Uterus (tissue), 4 donors: Measurements from ENCODE around the gene DNAL1. TPM values are rescaled to one million over a fixed set of nuclear protein-coding genes. Genes with fewer than 3 reads are reported as not detected.

Experiments
- DNase-seq, 2 donors: peaks; one replicate each; pipeline ENCODE4 v3.0.0-alpha.2; 2019 to 2020
- H3K27ac ChIP-seq, 2 donors: fragments of 200-600 bp; sonication (generic); 1 replicate in 1 of 2; 2 replicates in 1 of 2; pipeline ENCODE4 v1.5.1; 2016 to 2018
- H3K27me3 ChIP-seq, 2 donors: fragments of 200-600 bp; sonication (generic); one replicate each; pipeline ENCODE4 v1.5.1; 2018 to 2019; ENCODE audit warnings: control low read depth in 1 of 2
- H3K36me3 ChIP-seq, 2 donors: fragments of 200-600 bp; sonication (generic); one replicate each; pipeline ENCODE4 v1.5.1; 2019; ENCODE audit warnings: control low read depth in 1 of 2
- H3K4me1 ChIP-seq, 2 donors: fragments of 200-600 bp; sonication (generic); one replicate each; pipeline ENCODE4 v1.5.1; 2018 to 2019; ENCODE audit warnings: control low read depth in 1 of 2
- H3K4me3 ChIP-seq, 2 donors: fragments of 200-600 bp; sonication (generic); 1 replicate in 1 of 2; 2 replicates in 1 of 2; pipeline ENCODE4 v1.5.1; 2018 to 2019; ENCODE audit warnings: mild to moderate bottlenecking in 1 of 2
- H3K9me3 ChIP-seq, 2 donors: fragments of 200-600 bp; sonication (generic); one replicate each; pipeline ENCODE4 v1.5.1; 2019; ENCODE audit warnings: control low read depth in 1 of 2
- CTCF ChIP-seq, 4 experiments: fragments of 200-600 bp in 2 of 4; fragments of 450-650 bp in 2 of 4; sonication (generic) in 2 of 4; IDR thresholded peaks; one replicate each; pipeline ENCODE4 v1.5.1; 2016 to 2019; ENCODE audit warnings: antibody characterized with exemption in 4 of 4, mild to moderate bottlenecking in 2 of 4, moderate library complexity in 1 of 4
- POLR2A ChIP-seq, 2 donors: fragments of 450-650 bp; IDR thresholded peaks; one replicate each; pipeline ENCODE4 v1.6.1; 2016; ENCODE audit warnings: antibody characterized with exemption in 2 of 2, mild to moderate bottlenecking in 1 of 2, moderate library complexity in 1 of 2
- intact Hi-C: fragments of 100-400 bp; cut with DNase I; formaldehyde crosslinking; loops from one replicate; pipeline ENCODE4 v1.15.1; 2023; ENCODE audit warnings: low total_unique reads
- total RNA-seq, 4 donors: library from RNA; depleted of rRNA in 3 of 4; stranded (reverse); fragments of >200 nt in 3 of 4; gene quantifications; one replicate each; pipeline versions ENCODE4 v1.1.0 to v1.2.4, GENCODE V29; 2014 to 2023
- donor health status: DM: yes; HTN: yes; CAD: no.

DNAL1 gene
- 10 to 100 TPM in 3 of 4 donors, 1 to 10 TPM in 1; 2.0 to 29.7 (median 23.3) TPM for total RNA-seq

- H3K27ac ChIP-seq: peak within 1 kb of the TSS; percentile 85 to 90
- peak within 1 kb of the TSS; percentile 76 to 82 for H3K4me3 ChIP-seq
- H3K27me3 ChIP-seq: no peaks in the 10 kb centered on the region
- intact Hi-C loops: loop anchor here (10.0 kb wide), 1 partner anchor 80 kb away; no protein-coding TSS in a partner anchor
- peak in 1 of 4 experiments; percentile 25 for TF ChIP-seq CTCF (IDR thresholded peaks at IDR 0.05)
- peak; percentile 33 to 60 for TF ChIP-seq POLR2A (IDR thresholded peaks at IDR 0.05)
- H3K36me3 ChIP-seq: no peaks in the 10 kb centered on the region
- no peaks in the 10 kb centered on the region for H3K9me3 ChIP-seq
- H3K4me1 ChIP-seq: peaks cover 0 to 3% of the 10 kb centered on the region in 2 donors
- DNase-seq: peak; percentile 90 to 94
Measured at GRCh38 chr14:73644531-73645247, at the start of gene DNAL1. DNAL1 (plus strand) TSS chr14:73644986; CDS start chr14:73645040, 54 bp downstream.

GRCh38 chr14:73599499-73599898, 45.3 kb upstream of the DNAL1 start:
- H3K4me1 ChIP-seq: no peaks in the 10 kb centered on the region
- TF ChIP-seq POLR2A (IDR thresholded peaks at IDR 0.05): no peak
- no peak for TF ChIP-seq CTCF (IDR thresholded peaks at IDR 0.05)
- no peak overlapping the region for H3K27ac ChIP-seq
- H3K36me3 ChIP-seq: no peaks in the 10 kb centered on the region
- H3K9me3 ChIP-seq: no peaks in the 10 kb centered on the region
- DNase-seq: no peak
- H3K27me3 ChIP-seq: no peaks in the 10 kb centered on the region
- intact Hi-C loops: no loop called here
- H3K4me3 ChIP-seq: no peak overlapping the region

- Histone ChIP-seq H3K4me3 (no peak overlapping the region), H3K36me3 (no peaks in the 10 kb centered on the region), H3K4me1 (no peaks in the 10 kb centered on the region), H3K9me3 (no peaks in the 10 kb centered on the region), H3K27ac (no peak overlapping the region), H3K27me3 (no peaks in the 10 kb centered on the region)
- no peak for DNase-seq
- no peak for TF ChIP-seq POLR2A (IDR thresholded peaks at IDR 0.05)
- intact Hi-C loops: no loop called here
Measured at GRCh38 chr14:73602994-73603393, 41.8 kb upstream of the DNAL1 start.

- intact Hi-C loops: no loop called here
- Histone ChIP-seq H3K4me3 (no peak overlapping the region), H3K9me3 (no peaks in the 10 kb centered on the region), H3K4me1 (no peaks in the 10 kb centered on the region), H3K27ac (no peak overlapping the region), H3K27me3 (no peaks in the 10 kb centered on the region), H3K36me3 (no peaks in the 10 kb centered on the region)
- TF ChIP-seq CTCF (IDR thresholded peaks at IDR 0.05) (no peak), POLR2A (IDR thresholded peaks at IDR 0.05) (no peak)
- no peak for DNase-seq
Measured at GRCh38 chr14:73606271-73606670, 38.5 kb upstream of the DNAL1 start.

GRCh38 chr14:73607241-73607640, 37.5 kb upstream of the DNAL1 start:
- Histone ChIP-seq H3K27me3 (no peaks in the 10 kb centered on the region), H3K27ac (no peak overlapping the region), H3K4me3 (no peak overlapping the region), H3K4me1 (no peaks in the 10 kb centered on the region), H3K9me3 (no peaks in the 10 kb centered on the region), H3K36me3 (no peaks in the 10 kb centered on the region)
- intact Hi-C loops: no loop called here
- no peak for DNase-seq
- TF ChIP-seq CTCF (IDR thresholded peaks at IDR 0.05) (no peak), POLR2A (IDR thresholded peaks at IDR 0.05) (no peak)
